ENCODE measurements around the gene PLCL1. TPM values are rescaled to one million over a fixed set of nuclear protein-coding genes. Genes with fewer than 3 reads are reported as not detected.
A peak's percentile ranks its signal among the peaks of the same experiment; 100 is the strongest.

Gene PLCL1
- total RNA-seq, 1 donor from 2014 or later, result 7.7 TPM

GRCh38 chr2:197871780-197872456, 67.5 kb downstream of the PLCL1 start:
- TF ChIP-seq, protein P1, sequence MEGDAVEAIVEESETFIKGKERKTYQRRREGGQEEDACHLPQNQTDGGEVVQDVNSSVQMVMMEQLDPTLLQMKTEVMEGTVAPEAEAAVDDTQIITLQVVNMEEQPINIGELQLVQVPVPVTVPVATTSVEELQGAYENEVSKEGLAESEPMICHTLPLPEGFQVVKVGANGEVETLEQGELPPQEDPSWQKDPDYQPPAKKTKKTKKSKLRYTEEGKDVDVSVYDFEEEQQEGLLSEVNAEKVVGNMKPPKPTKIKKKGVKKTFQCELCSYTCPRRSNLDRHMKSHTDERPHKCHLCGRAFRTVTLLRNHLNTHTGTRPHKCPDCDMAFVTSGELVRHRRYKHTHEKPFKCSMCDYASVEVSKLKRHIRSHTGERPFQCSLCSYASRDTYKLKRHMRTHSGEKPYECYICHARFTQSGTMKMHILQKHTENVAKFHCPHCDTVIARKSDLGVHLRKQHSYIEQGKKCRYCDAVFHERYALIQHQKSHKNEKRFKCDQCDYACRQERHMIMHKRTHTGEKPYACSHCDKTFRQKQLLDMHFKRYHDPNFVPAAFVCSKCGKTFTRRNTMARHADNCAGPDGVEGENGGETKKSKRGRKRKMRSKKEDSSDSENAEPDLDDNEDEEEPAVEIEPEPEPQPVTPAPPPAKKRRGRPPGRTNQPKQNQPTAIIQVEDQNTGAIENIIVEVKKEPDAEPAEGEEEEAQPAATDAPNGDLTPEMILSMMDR (IDR thresholded peaks at IDR 0.05), result no peak
- DNase-seq (no peak), ATAC-seq (peak; percentile 34)
- H3K4me1 ChIP-seq, result no peaks in the 10 kb centered on the region
- H3K36me3 ChIP-seq, result no peaks in the 10 kb centered on the region
- no peak overlapping the region for H3K27ac ChIP-seq
- intact Hi-C loops (cut with DNase I), result no loop called here
- H3K9me3 ChIP-seq, result no peaks in the 10 kb centered on the region
- H3K4me3 ChIP-seq, result no peak overlapping the region
- H3K27me3 ChIP-seq, result no peaks in the 10 kb centered on the region

- TF ChIP-seq, protein P1 (IDR thresholded peaks at IDR 0.05), result no peak
- H3K4me1 ChIP-seq, result no peaks in the 10 kb centered on the region
Observed at GRCh38 chr2:197873293-197873701, 68.9 kb downstream of the PLCL1 start.

DNA sequence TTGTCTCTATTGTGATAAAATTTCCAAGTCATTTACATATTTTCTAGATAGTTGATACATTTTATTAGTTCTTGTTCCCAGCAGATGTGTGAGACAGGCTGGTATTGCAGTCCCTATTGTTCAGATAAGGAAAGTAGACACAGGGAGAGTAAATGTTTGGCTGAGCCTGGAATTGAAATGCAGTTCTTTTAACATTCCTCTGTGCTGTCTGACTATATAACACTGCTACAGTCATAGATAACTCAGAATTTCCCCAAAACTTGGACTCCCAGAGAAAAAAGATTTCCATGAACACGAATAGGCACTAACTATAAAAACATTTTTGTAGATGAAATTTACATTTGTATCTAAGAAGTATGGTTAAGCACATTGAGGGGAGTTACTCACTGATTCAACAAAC, 71.4 kb downstream of the PLCL1 start:
- no peaks in the 10 kb centered on the region for H3K4me1 ChIP-seq
- ATAC-seq (no peak), DNase-seq (no peak)
- H3K4me3 ChIP-seq, result no peak overlapping the region
- intact Hi-C loops (cut with DNase I), result no loop called here
- no peaks in the 10 kb centered on the region for H3K9me3 ChIP-seq
- H3K27me3 ChIP-seq, result no peaks in the 10 kb centered on the region
- H3K27ac ChIP-seq, result no peak overlapping the region
- TF ChIP-seq, protein P1 (IDR thresholded peaks at IDR 0.05), result no peak
- no peaks in the 10 kb centered on the region for H3K36me3 ChIP-seq

More at GRCh38 chr2:197873293-197873701, 68.9 kb downstream of the PLCL1 start:
- ATAC-seq (no peak), DNase-seq (no peak)
- intact Hi-C loops (cut with DNase I), result no loop called here
- Histone ChIP-seq H3K9me3 (no peaks in the 10 kb centered on the region), H3K36me3 (no peaks in the 10 kb centered on the region), H3K27me3 (no peaks in the 10 kb centered on the region), H3K27ac (no peak overlapping the region), H3K4me3 (no peak overlapping the region)

GRCh38 chr2:197876524-197876923, 72.1 kb downstream of the PLCL1 start:
- ATAC-seq, result no peak
- Histone ChIP-seq H3K27me3 (no peaks in the 10 kb centered on the region), H3K36me3 (no peaks in the 10 kb centered on the region), H3K4me1 (no peaks in the 10 kb centered on the region), H3K4me3 (no peak overlapping the region), H3K9me3 (no peaks in the 10 kb centered on the region), H3K27ac (no peak overlapping the region)
- no peak for DNase-seq
- intact Hi-C loops (cut with DNase I), result no loop called here
- TF ChIP-seq, protein P1 (IDR thresholded peaks at IDR 0.05), result no peak

- TF ChIP-seq, protein P1 (IDR thresholded peaks at IDR 0.05), result no peak
- Histone ChIP-seq H3K4me3 (no peak overlapping the region), H3K27me3 (no peaks in the 10 kb centered on the region), H3K4me1 (no peaks in the 10 kb centered on the region), H3K27ac (no peak overlapping the region), H3K9me3 (no peaks in the 10 kb centered on the region), H3K36me3 (no peaks in the 10 kb centered on the region)
- DNase-seq (no peak), ATAC-seq (no peak)
- intact Hi-C loops (cut with DNase I), result no loop called here
Observed at GRCh38 chr2:197877038-197877437, 72.6 kb downstream of the PLCL1 start.

GRCh38 chr2:197878792-197879191, 74.4 kb downstream of the PLCL1 start:
- no peaks in the 10 kb centered on the region for H3K9me3 ChIP-seq
- no peak overlapping the region for H3K4me3 ChIP-seq
- ATAC-seq, result no peak
- H3K27me3 ChIP-seq, result no peaks in the 10 kb centered on the region
- DNase-seq, result no peak
- H3K36me3 ChIP-seq, result no peaks in the 10 kb centered on the region
- no peak overlapping the region for H3K27ac ChIP-seq
- intact Hi-C loops (cut with DNase I), result no loop called here
- no peaks in the 10 kb centered on the region for H3K4me1 ChIP-seq
- TF ChIP-seq, protein P1 (IDR thresholded peaks at IDR 0.05), result no peak

Data from upper lobe of right lung (tissue), 1 donor.